GM12878 (cell line): ENCODE measurements around the gene NOL12. TPM values are rescaled to one million over a fixed set of nuclear protein-coding genes. Genes with fewer than 3 reads are reported as not detected.

Source experiments
- ATAC-seq: fragments of 200-7000 bp; cut with Tn5 transposase; 3 replicates; pipeline ENCODE4 v1.9.1; 2020; ENCODE audit warnings: mild to moderate bottlenecking, moderate library complexity
- BruUV-seq: library from RNA; stranded (reverse); fragments of 400-500 nt; replicated peaks from 2 replicates; lab custom pipeline; 2021; lab: Mats Ljungman, UMichigan
- CTCF ChIA-PET: fragments of 300-600 bp; sonication (Branson Sonifier 250); formaldehyde crosslinking; extraction: SDS; loops from one replicate; lab custom pipeline; 2021; ENCODE audit warnings: inconsistent platforms; lab: Yijun Ruan, JAX
- POLR2A ChIA-PET: fragments of 350-600 bp; formaldehyde crosslinking; extraction: SDS; loops from one replicate; lab custom pipeline; 2021; ENCODE audit warnings: inconsistent platforms; lab: Charles Lee
- RAD21 ChIA-PET: fragments of 300-600 bp; sonication (Branson Sonifier 250); formaldehyde crosslinking; loops from one replicate; lab custom pipeline; 2023; ENCODE audit warnings: antibody characterized with exemption; ENCODE audit not compliant: unreplicated experiment; lab: Charles Lee
- SMC1A ChIA-PET: fragments of 300-600 bp; sonication (Branson Sonifier 250); formaldehyde crosslinking; loops from one replicate; lab custom pipeline; 2023; ENCODE audit not compliant: unreplicated experiment, uncharacterized antibody; lab: Charles Lee
- DNase-seq: peaks from one replicate; pipeline ENCODE4 v3.0.0-alpha.2; 2011; ENCODE audit warnings: low read depth, low spot score
- FAIRE-seq: peaks from 3 replicates; lab custom pipeline; 2011; peaks lifted over from hg19 to GRCh38; lab: Jason Lieb, UNC
- H2AFZ ChIP-seq: 2 replicates; pipeline ENCODE4 v1.6.0; 2011; ENCODE audit warnings: low read depth, low read length, control low read depth; ENCODE audit not compliant: control insufficient read depth
- H3K27ac ChIP-seq: 2 replicates; pipeline ENCODE4 v1.5.1; 2011; ENCODE audit warnings: control low read depth; ENCODE audit not compliant: control insufficient read depth, insufficient read depth
- H3K27me3 ChIP-seq, 2 experiments: replicated peaks in 1 of 2; 2 replicates each; pipeline versions ENCODE4 v1.6.0 to v1.6.1; 2011; ENCODE audit warnings: low read length in 1 of 2; ENCODE audit not compliant: control insufficient read depth in 2 of 2, insufficient read depth in 2 of 2
- H3K36me3 ChIP-seq, 2 experiments: 2 replicates each; pipeline ENCODE4 v1.5.1; 2011; ENCODE audit warnings: low read length in 1 of 2; ENCODE audit not compliant: control insufficient read depth in 2 of 2, insufficient read depth in 2 of 2
- H3K4me1 ChIP-seq: 2 replicates; pipeline ENCODE4 v1.6.1; 2011; ENCODE audit warnings: mild to moderate bottlenecking, low read length, moderate library complexity, mixed read lengths; ENCODE audit not compliant: control insufficient read depth, insufficient read depth
- H3K4me2 ChIP-seq: 2 replicates; pipeline ENCODE4 v1.6.0; 2011; ENCODE audit warnings: control low read depth; ENCODE audit not compliant: control insufficient read depth, insufficient read depth
- H3K4me3 ChIP-seq: fragments of 200-600 bp; sonication (generic); 2 replicates; pipeline ENCODE4 v1.5.1; 2016
- H3K79me2 ChIP-seq: 2 replicates; pipeline ENCODE4 v1.6.0; 2011; ENCODE audit warnings: low read length; ENCODE audit not compliant: control insufficient read depth, insufficient read depth
- H3K9ac ChIP-seq: 2 replicates; pipeline ENCODE4 v1.8.0; 2011; ENCODE audit warnings: low read length, control low read depth, mixed read lengths; ENCODE audit not compliant: control insufficient read depth, insufficient read depth
- H3K9me3 ChIP-seq: replicated peaks from 3 replicates; pipeline ENCODE4 v1.5.1; 2011; ENCODE audit warnings: mild to moderate bottlenecking, low read length; ENCODE audit not compliant: control insufficient read depth, insufficient read depth
- H4K20me1 ChIP-seq: 2 replicates; pipeline ENCODE4 v1.6.0; 2011; ENCODE audit not compliant: control insufficient read depth, insufficient read depth
- ASH2L ChIP-seq: fragments of 300-600, 200-600 bp; sonication (generic); IDR thresholded peaks from 2 replicates; pipeline ENCODE4 v1.6.1; 2017; ENCODE audit warnings: low read depth, mild to moderate bottlenecking, borderline replicate concordance
- EZH2 ChIP-seq: IDR thresholded peaks from 2 replicates; pipeline ENCODE4 v1.6.1; 2012; ENCODE audit warnings: low read depth, mild to moderate bottlenecking, control low read depth, inconsistent platforms, low read length, borderline replicate concordance; ENCODE audit not compliant: control insufficient read depth
- FOS ChIP-seq: IDR thresholded peaks from 3 replicates; pipeline ENCODE4 v1.6.1; 2011; ENCODE audit warnings: borderline replicate concordance; ENCODE audit not compliant: insufficient read length; ENCODE audit errors: extremely low read depth
- IKZF1 ChIP-seq: fragments of 450-650 bp; conservative IDR thresholded peaks from 2 replicates; pipeline ENCODE4 v1.6.1; 2017; ENCODE audit warnings: antibody characterized with exemption, mild to moderate bottlenecking
- POLR2AphosphoS5 ChIP-seq: IDR thresholded peaks from 2 replicates; pipeline ENCODE4 v1.6.1; 2011; ENCODE audit warnings: mild to moderate bottlenecking, low read length, inconsistent platforms
- RBBP5 ChIP-seq: fragments of 200-600 bp; sonication (generic); conservative IDR thresholded peaks from 2 replicates; pipeline ENCODE4 v1.6.1; 2016
- RCOR1 ChIP-seq: conservative IDR thresholded peaks from 2 replicates; pipeline ENCODE4 v1.6.1; 2012; ENCODE audit warnings: low read depth, low read length, improper control_type of control experiment
- RELA ChIP-seq: fragments of 450-650 bp; IDR thresholded peaks from 2 replicates; pipeline ENCODE4 v1.8.0; 2014; ENCODE audit warnings: borderline replicate concordance; ENCODE audit not compliant: partially characterized antibody
- REST ChIP-seq: IDR thresholded peaks from 2 replicates; pipeline ENCODE4 v1.6.1; 2012; ENCODE audit warnings: mild to moderate bottlenecking, low read depth, low read length
- RUNX3 ChIP-seq: IDR thresholded peaks from 2 replicates; pipeline ENCODE4 v1.6.1; 2012; ENCODE audit warnings: low read length, inconsistent platforms
- SMAD5 ChIP-seq: IDR thresholded peaks from 2 replicates; pipeline ENCODE4 v1.6.1; 2016; ENCODE audit warnings: antibody characterized with exemption, low read depth
- SUZ12 ChIP-seq: fragments of 200-600 bp; sonication (generic); IDR thresholded peaks from one replicate; pipeline ENCODE4 v1.6.1; 2018; ENCODE audit warnings: antibody characterized with exemption, mild to moderate bottlenecking; ENCODE audit not compliant: unreplicated experiment
- TCF7 ChIP-seq: IDR thresholded peaks from 2 replicates; pipeline ENCODE4 v1.6.1; 2014; ENCODE audit warnings: antibody characterized with exemption, borderline replicate concordance
- ZBTB40 ChIP-seq: fragments of 450-650 bp; IDR thresholded peaks from 2 replicates; pipeline ENCODE4 v1.6.1; 2016; ENCODE audit warnings: mild to moderate bottlenecking, moderate library complexity, borderline replicate concordance
- WGBS: methylation state at CpG from one replicate; pipeline ENCODE4 v1.1.6; 2016; ENCODE audit warnings: low lambda C conversion rate; ENCODE audit not compliant: insufficient replicate concordance, insufficient coverage; ENCODE audit errors: missing lambda C conversion rate; 5-methylcytosine and 5-hydroxymethylcytosine counted together
- in situ Hi-C: fragments of 300-500 bp; cut with MboI; formaldehyde crosslinking; loops from 9 replicates; pipeline ENCODE4 v1.14.3; 2018; ENCODE audit warnings: mixed read lengths
- intact Hi-C: fragments of 100-400 bp; cut with micrococcal nuclease; formaldehyde crosslinking; loops from one replicate; pipeline ENCODE4 v1.14.2; 2022; ENCODE audit not compliant: unreplicated experiment
- polyA plus RNA-seq, 11 experiments: library from polyadenylated mRNA; depleted of rRNA in 4 of 11; unstranded in 6 of 11; stranded (reverse) in 5 of 11; fragments of >200 nt; fragmentation: Nextera tagmentation in 4 of 11; fragmentation: Illumina TruSeq in 1 of 11; extraction: Ambion mirVana in 4 of 11; extraction: Trizol in 1 of 11; gene quantifications; 1 replicate in 1 of 11; 2 replicates in 10 of 11; pipeline versions ENCODE4 v1.2.1 to v1.2.3, GENCODE V29; 2011 to 2016; ENCODE audit warnings: inconsistent platforms in 2 of 11, missing spikeins in 2 of 11, low read depth in 1 of 11
- total RNA-seq, 4 experiments: library from RNA; depleted of rRNA in 3 of 4; stranded (reverse); fragments of >200 nt in 3 of 4; fragmentation: Illumina TruSeq in 1 of 4; extraction: Trizol in 1 of 4; gene quantifications; 2 replicates each; pipeline versions ENCODE4 v1.2.1 to v1.2.3, GENCODE V29; 2013 to 2021
- TF ChIP-seq, protein P1 (sequence below): IDR thresholded peaks from 2 replicates; pipeline ENCODE4 v1.6.1; 2011; ENCODE audit warnings: borderline replicate concordance, low read depth, mild to moderate bottlenecking, moderate library complexity, low read length; ENCODE audit not compliant: insufficient read depth, poor library complexity, severe bottlenecking

NOL12 gene
- total and polyA plus RNA-seq, 10 of the 15 experiments (the other 5 are each of a cell fraction or from before 2014, with no cell fraction given), result 3.3 to 69.4 (median 41.1) TPM

- ChIA-PET SMC1A (no interaction called here), POLR2A (interaction anchor here (0.7 kb wide), 1 partner anchor 20 kb away, joined by 6 read pairs; no protein-coding TSS in a partner anchor), CTCF (no interaction called here), RAD21 (interaction anchor here (0.9 kb wide), 1 partner anchor 119 kb away, joined by 3 read pairs; no protein-coding TSS in a partner anchor)
- no peak overlapping the region for H3K4me2 ChIP-seq
- H3K4me1 ChIP-seq, result no peaks in the 10 kb centered on the region
- H3K27ac ChIP-seq, result no peak overlapping the region
- H3K36me3 ChIP-seq, result no peaks in the 10 kb centered on the region
- H3K79me2 ChIP-seq, result no peaks in the 10 kb centered on the region
- intact Hi-C loops, result no loop called here
- WGBS, result 75% methylated on average over 6 of the region's 10 CpGs
- ATAC-seq, result no peak
- no peaks in the 10 kb centered on the region for H3K9me3 ChIP-seq
- H4K20me1 ChIP-seq, result no peaks in the 10 kb centered on the region
- no peak overlapping the region for H2AFZ ChIP-seq
- H3K27me3 ChIP-seq, result no peaks in the 10 kb centered on the region
- TF ChIP-seq REST (no peak), ASH2L (no peak), RBBP5 (no peak), RCOR1 (no peak), EZH2 (no peak), RELA (no peak), RUNX3 (no peak), FOS (no peak), POLR2AphosphoS5 (no peak), SMAD5 (no peak), ZBTB40 (no peak), TCF7 (no peak), SUZ12 (no peak), IKZF1 (no peak)
- TF ChIP-seq, protein P1, sequence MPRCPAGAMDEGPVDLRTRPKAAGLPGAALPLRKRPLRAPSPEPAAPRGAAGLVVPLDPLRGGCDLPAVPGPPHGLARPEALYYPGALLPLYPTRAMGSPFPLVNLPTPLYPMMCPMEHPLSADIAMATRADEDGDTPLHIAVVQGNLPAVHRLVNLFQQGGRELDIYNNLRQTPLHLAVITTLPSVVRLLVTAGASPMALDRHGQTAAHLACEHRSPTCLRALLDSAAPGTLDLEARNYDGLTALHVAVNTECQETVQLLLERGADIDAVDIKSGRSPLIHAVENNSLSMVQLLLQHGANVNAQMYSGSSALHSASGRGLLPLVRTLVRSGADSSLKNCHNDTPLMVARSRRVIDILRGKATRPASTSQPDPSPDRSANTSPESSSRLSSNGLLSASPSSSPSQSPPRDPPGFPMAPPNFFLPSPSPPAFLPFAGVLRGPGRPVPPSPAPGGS, result no peak
- TF ChIP-seq, all 136 proteins: peak for 0
- Histone ChIP-seq H3K4me3 (no peak overlapping the region), H3K9ac (no peak overlapping the region)
- in situ Hi-C loops, result no loop called here
- DNase-seq (no peak), FAIRE-seq (no peak)
- no TSS peak for BruUV-seq
Measured at GRCh38 chr22:37711490-37711889, 25.3 kb downstream of the NOL12 start.
